Measurements from ENCODE around the gene PPP1R27. TPM values are rescaled to one million over a fixed set of nuclear protein-coding genes. Genes with fewer than 3 reads are reported as not detected.

Gene PPP1R27
- total RNA-seq, 2 donors from 2014 or later, result not detected

DNA sequence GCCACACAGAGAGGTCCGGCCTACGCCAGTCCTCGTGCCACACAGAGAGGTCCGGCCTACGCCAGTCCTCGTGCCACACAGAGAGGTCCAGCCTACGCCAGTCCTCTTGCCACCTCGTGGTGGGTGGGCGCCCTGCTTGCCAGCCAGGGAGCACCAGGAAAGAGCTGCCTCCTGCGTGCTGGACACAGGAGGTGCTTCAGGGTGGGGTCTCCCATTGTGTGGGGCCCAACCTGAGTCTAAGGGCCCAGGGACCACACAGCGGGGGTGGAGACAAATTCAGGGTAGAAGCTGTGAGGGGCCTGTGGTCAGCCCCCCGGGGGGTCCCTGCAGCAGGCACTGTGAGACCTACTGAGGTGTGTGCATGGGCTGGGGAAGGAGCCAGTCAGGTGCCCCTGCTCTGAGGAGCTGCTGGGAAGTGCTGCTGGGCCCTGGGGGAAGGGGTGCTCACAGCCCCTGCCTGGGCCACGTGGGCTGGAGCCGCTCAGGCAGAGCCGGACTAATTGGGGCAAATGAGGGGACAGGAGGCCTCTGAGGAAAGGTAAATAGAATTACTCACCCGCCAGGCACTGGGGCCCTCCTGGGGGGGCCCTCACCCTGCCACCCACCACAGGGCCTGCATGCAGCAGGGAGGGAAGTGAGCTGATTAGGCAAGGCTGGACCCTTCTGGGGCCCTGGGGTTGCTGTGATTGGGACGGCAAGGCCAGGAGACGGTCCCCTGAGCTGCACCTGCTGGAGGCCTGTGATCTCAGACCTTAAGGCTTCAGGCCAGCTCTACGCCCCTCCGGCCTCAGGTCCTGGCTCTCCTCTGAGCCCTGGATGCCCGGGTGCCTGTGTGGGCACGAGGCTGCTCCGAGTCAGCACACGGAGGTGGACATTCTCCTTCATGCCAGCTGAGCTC is 19.9 kb downstream of the PPP1R27 start:
- TF ChIP-seq, protein P1, sequence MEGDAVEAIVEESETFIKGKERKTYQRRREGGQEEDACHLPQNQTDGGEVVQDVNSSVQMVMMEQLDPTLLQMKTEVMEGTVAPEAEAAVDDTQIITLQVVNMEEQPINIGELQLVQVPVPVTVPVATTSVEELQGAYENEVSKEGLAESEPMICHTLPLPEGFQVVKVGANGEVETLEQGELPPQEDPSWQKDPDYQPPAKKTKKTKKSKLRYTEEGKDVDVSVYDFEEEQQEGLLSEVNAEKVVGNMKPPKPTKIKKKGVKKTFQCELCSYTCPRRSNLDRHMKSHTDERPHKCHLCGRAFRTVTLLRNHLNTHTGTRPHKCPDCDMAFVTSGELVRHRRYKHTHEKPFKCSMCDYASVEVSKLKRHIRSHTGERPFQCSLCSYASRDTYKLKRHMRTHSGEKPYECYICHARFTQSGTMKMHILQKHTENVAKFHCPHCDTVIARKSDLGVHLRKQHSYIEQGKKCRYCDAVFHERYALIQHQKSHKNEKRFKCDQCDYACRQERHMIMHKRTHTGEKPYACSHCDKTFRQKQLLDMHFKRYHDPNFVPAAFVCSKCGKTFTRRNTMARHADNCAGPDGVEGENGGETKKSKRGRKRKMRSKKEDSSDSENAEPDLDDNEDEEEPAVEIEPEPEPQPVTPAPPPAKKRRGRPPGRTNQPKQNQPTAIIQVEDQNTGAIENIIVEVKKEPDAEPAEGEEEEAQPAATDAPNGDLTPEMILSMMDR (IDR thresholded peaks at IDR 0.05), result no peak
- Histone ChIP-seq H3K27me3 (replicated peaks; ENCODE audit: insufficient read depth) (no peaks in the 10 kb centered on the region), H3K4me1 (ENCODE audit: control insufficient read depth in 1 of 2, low read depth in 2 of 2) (no peaks in the 10 kb centered on the region), H3K9me3 (no peaks in the 10 kb centered on the region), H3K4me3 (no peak overlapping the region), H3K36me3 (no peaks in the 10 kb centered on the region), H3K27ac (no peak overlapping the region)
- ATAC-seq (ENCODE audit: insufficient number of reproducible peaks, low FRiP score, low read depth) (no peak), DNase-seq (ENCODE audit: low spot score) (no peak)

GRCh38 chr17:81813861-81814683 is 20.8 kb downstream of the PPP1R27 start:
- no peaks in the 10 kb centered on the region for H3K36me3 ChIP-seq
- H3K4me1 ChIP-seq (ENCODE audit: control insufficient read depth in 1 of 2, low read depth in 2 of 2), result no peaks in the 10 kb centered on the region
- ATAC-seq (ENCODE audit: insufficient number of reproducible peaks, low FRiP score, low read depth) (no peak), DNase-seq (ENCODE audit: low spot score) (no peak)
- no peaks in the 10 kb centered on the region for H3K9me3 ChIP-seq
- TF ChIP-seq, protein P1 (IDR thresholded peaks at IDR 0.05), result no peak
- H3K27me3 ChIP-seq (replicated peaks; ENCODE audit: insufficient read depth), result no peaks in the 10 kb centered on the region
- H3K27ac ChIP-seq, result no peak overlapping the region
- no peak overlapping the region for H3K4me3 ChIP-seq

- H3K4me3 ChIP-seq, result no peak overlapping the region
- no peaks in the 10 kb centered on the region for H3K27me3 ChIP-seq (replicated peaks; ENCODE audit: insufficient read depth)
- no peaks in the 10 kb centered on the region for H3K4me1 ChIP-seq (ENCODE audit: control insufficient read depth in 1 of 2, low read depth in 2 of 2)
- no peak overlapping the region for H3K27ac ChIP-seq
- no peaks in the 10 kb centered on the region for H3K9me3 ChIP-seq
- ATAC-seq (ENCODE audit: insufficient number of reproducible peaks, low FRiP score, low read depth) (no peak), DNase-seq (ENCODE audit: low spot score) (no peak)
- H3K36me3 ChIP-seq, result no peaks in the 10 kb centered on the region
- TF ChIP-seq, protein P1 (IDR thresholded peaks at IDR 0.05), result no peak
Observed at GRCh38 chr17:81813371-81813684, 21.5 kb downstream of the PPP1R27 start.

DNA sequence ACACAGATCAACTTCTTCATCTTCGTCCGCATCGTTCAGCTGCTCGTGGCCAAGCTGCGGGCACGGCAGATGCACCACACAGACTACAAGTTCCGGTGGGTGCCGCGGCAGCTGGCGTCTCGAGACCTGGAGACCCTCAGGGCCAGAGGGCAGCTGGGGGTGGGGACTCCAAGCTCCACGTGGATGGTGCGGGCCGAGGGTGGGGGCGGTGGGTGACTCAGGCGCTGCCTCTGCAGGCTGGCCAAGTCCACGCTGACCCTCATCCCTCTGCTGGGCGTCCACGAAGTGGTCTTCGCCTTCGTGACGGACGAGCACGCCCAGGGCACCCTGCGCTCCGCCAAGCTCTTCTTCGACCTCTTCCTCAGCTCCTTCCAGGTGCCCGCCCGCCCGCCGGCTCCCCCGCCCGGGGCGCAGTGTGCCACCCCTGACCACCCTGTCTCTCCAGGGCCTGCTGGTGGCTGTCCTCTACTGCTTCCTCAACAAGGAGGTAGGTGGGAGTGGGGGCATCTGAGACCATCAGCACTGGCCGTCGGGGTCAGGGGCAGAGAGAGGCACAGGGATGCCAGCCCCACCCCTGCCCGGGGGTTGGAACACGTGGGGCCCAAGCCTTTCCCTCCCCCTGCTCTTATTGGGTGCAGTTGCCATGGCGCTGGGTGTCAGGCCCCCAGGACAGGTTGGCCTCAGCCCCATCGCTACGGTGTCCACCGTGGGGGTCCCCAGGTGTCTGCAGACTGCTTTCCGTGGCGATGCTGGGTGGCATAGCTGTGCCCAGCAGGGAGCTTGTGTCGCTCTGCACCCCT is 22.1 kb downstream of the PPP1R27 start:
- Histone ChIP-seq H3K36me3 (no peaks in the 10 kb centered on the region), H3K4me1 (ENCODE audit: control insufficient read depth in 1 of 2, low read depth in 2 of 2) (no peaks in the 10 kb centered on the region), H3K27me3 (replicated peaks; ENCODE audit: insufficient read depth) (no peaks in the 10 kb centered on the region), H3K27ac (no peak overlapping the region), H3K4me3 (no peak overlapping the region), H3K9me3 (no peaks in the 10 kb centered on the region)
- ATAC-seq (ENCODE audit: insufficient number of reproducible peaks, low FRiP score, low read depth), result no peak
- no peak for DNase-seq (ENCODE audit: low spot score)
- TF ChIP-seq, protein P1 (IDR thresholded peaks at IDR 0.05), result no peak

Measured in thoracic aorta (tissue), 2 donors.